Stimulated activated CD4-positive, alpha-beta T cell treated with anti-CD3 and anti-CD28 coated beads, Interleukin-4, amount 100 ng/mL, for 48 hours (primary cell): ENCODE results near the gene ANXA11.

ENCODE experiments used
- DNase-seq, 2 donors: peaks; one replicate each; pipeline ENCODE4 v3.0.0-alpha.2; 2020; ENCODE audit warnings: low read depth in 2 of 2

Gene ANXA11

DNA sequence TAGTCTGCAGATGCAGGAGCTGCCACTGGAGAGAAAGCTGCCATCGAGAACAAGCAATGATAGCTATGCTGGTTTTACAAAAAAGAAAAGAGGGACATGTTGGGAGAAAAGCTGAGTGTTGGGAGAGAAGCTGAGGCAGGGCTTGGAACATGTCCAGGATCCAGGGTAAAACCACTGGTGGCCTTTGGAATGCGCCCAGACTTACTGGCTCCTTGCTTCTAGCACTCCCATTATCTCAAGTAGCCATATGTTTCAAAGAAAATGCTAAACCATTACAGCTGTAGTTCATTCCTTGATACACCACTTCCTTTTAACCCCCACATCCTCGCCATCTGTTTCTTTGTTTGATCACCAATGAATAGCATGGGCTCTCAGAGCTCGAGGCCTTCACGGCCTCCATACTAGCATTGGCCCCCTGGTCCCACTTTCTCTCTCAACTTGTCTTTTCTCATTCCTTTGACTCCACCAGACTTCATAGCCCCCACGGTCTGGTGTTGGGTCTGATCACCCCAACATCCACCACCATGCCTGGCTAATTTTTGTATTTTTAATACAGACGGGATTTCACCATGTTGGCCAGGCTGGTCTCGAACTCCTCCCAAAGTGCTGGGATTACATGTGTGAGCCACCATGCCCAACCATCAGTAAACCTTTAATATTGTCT lies 96.6 kb downstream of the ANXA11 start:
- DNase-seq, result no peak

DNA sequence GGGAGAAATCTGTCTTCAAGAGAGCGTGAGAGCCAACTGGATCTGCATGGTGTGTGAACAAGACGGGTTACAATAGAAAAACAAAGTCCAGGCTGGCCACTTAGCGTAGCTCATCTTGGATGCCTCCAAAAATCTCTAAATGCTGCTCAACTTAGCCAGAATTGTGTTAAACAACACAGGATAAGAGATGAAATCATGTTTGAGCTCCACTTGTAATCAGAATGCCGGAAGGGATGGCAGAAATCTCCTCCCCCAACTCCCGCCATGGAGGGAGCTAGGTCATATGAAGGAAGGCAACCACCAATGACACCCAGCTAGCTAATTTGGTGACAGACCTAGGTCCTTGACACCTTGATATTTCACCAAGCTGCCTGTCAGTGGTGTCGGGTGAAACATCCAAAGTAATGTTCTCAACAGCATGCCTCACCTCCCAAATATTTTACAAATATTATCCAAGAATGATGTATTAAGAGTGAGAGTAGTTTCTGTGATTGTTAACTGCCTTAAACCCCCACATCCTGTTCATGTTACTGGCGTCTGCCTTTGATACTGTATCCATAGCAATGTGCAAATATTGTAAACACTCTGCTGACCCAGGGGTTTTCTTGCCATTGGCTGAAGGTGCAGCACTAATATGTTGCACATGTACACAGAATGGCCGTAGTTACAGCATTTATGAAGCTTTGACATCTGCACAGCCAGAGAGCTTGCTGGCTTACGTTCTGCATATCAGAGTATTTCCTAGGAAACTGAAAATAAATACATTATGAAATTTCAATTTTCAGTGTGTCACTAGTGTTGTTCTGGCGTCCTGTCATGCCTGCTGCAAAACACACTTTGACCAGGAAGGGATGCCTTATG lies 101.0 kb downstream of the ANXA11 start:
- no peak for DNase-seq
